ENCODE measurements around the gene DHX57.
A peak's percentile ranks its signal among the peaks of the same experiment; 100 is the strongest.

The DHX57 gene

GRCh38 chr2:38875576-38876367, at the start of gene DHX57, which contains the start of gene MORN2:
Gene DHX57 (minus strand): TSS chr2:38875934. CDS start chr2:38868405, 7,529 bp downstream.
Gene MORN2 (plus strand): TSS chr2:38875976.
- peak; percentile 40 for DNase-seq

DNA sequence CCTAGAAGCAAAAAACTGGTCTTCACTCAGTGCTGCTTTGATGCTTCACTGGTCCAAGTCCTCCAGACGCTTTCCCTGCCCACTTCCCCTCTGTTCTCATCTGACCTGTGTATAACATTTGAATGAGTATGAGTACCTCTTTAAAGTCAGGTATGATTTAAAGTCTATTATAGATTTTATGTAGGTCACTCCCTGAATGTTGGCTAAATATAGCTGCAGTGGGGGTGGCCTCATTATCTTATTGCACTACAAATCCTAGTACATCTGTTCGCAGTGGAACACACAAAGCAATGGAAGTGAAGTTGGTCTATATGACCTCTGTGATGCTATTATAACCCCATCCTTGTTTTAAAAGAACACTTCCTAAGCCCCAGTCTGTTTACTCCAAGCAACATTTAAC, 47.2 kb upstream of the DHX57 start:
- DNase-seq, result no peak

DNA sequence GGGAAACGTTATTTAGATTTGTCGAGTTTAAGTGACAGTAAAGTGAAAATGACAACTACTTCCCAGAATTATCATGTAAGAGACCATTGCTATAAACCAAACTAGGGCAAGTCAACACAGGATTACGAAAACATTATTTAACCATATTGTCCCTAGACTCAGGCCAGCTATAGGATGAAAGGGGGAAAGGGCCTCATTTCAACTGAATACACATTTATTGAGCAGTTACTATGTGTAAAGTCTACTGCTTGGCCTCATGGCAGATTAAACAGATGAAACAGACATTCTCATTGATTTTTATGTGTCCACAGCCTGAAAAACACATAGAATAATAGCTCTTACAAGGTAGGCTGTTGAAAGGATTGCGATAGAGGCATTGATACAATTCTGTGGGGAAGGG, 46.7 kb upstream of the DHX57 start:
- no peak for DNase-seq

DNA sequence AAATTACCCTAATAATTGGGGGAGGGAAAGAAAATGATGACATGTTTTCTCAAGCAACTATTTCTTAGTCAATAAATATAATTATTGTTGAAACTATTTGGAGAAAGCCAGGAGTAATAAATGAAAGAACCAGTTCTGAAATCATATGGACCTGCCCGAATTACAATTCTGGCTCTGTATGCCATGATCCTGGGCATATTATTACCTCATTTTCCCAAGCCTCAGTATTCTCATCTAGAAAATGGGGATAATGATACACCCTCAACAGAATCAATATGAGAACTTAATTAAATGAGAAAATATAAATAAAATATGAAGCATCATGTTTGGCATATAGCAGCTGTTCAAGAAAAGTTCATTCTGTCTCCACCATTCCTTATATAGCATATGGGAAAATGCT, 36.9 kb upstream of the DHX57 start:
- DNase-seq, result no peak

DNA sequence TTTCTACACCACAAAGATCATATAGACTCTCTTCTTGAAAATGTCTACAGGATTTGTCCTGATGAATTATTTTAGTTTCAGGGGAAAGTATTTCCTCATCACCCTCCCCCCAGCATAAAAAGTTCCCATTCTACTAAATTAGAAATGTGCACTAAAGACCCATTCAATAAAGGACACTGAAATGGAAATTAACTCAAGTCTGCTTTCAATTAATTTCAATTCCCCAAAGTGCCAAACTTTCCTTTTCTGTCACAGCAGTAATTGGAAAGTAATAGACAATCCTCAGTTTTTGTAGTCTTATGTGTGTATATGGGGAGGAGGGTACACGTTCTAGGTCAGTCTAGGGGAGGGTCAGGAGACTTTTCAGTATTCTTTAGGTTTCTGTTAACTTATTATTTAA, 35.5 kb upstream of the DHX57 start:
- no peak for DNase-seq

GRCh38 chr2:38909872-38910271, 34.1 kb upstream of the DHX57 start:
- DNase-seq, result no peak

DNA sequence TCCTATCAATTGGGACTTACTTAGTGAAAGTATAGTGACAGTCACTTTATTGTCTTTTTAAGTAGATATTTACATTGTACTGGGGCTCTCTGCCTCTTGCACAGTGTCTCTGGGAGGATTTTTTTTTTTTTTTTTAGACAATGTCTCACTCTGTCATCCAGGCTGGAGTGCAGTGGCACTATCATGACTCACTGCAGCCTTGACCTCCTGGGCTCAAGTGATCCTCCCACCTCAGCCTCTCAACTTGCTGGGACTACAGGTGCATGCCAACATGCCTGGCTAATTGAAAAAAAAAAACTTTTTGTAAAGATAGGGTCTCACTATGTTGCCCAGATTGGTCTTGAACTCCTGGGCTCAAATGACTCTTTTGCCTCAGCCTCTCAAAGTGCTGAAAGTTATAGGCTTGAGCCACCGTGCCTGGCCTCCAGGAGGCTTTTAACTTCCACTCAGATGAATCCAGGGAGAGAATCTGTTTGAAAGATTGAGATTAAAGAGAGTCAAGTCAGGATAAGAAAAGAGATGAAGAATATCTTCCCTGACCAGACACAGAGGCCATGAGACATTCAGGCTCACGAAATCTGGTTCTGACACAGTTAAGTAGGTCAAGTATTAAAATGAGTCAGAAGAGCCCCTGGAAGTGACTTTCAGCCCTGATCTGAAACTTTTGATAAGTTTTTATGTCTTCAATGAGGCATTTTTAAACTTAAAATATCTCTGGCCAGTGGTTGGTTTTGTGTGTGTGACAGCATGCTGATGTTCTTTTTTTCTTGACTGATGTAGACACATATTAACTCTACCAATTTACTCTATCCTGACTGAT, 32.2 kb upstream of the DHX57 start:
- no peak for DNase-seq

- no peak for DNase-seq
These were observed 31.5 kb upstream of the DHX57 start for GRCh38 chr2:38907242-38907641.

DNA sequence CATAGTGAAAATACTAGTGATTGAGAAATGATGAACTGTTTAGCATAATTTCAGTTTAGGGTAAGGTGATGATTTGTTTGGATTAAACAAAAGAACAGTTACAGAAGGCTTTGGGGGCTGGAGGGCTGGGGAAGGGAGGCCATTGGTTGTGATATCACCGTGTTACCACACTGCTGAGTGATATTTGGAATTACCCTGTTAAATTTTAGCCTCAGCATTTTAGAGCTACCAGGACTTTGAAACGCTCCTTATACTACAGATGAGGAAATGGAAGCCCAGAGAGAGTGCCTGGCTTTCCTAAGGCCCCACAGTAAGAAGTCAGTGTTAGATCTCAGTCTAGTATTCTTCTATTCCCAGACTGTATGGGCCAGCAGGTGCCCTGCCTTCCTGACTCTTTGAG, 29.5 kb upstream of the DHX57 start:
- DNase-seq, result no peak

- DNase-seq, result no peak
These were observed 25.0 kb upstream of the DHX57 start for GRCh38 chr2:38900726-38901125.

- DNase-seq, result no peak
These were observed 22.5 kb upstream of the DHX57 start for GRCh38 chr2:38898256-38898655.

- no peak for DNase-seq
These were observed 17.1 kb upstream of the DHX57 start for GRCh38 chr2:38892819-38893218.

DNA sequence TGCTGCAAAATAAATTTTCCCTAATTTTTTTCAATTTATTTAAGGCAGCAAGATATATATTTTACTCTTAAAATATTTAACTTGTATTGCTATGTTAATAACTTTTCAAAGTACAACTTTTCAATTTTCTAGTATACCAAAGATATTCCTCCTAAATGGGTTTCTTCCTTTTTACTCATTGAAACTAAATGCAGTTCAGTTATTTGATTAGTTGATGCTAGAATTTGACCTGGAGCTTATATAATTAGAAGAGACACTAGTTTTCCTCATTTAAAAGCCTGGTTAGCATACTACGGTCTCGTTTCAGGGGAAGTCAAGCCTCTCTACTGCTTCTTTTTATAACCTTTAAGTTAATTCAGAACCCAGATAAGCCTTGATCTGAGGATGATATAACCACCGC, 13.8 kb upstream of the DHX57 start, which contains the start of gene ARHGEF33:
TSS of gene ARHGEF33 (plus strand) at position 301 of the 400 bp plus-strand sequence. CDS start 29,573 bp downstream, outside the sequence.
- no peak for DNase-seq

DNA sequence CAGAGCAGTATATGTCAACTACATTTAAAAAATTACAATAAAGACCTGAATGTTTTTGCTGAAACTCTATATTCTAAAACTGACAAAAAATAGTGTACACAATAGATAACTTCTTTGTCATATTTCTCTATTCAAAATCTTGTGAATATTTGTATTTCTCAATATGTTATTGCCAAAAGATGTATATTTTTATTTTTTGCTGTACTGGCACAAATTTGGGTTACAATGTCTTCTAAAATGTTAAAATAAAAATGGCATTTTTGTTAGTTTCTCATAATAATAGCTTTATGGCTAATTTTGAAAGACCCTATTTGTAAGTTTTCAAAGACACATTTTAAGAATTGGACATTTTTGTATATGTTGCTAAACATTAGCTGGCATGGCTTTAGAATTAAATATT, 13.3 kb upstream of the DHX57 start:
- no peak for DNase-seq

GRCh38 chr2:38887902-38888554, 12.3 kb upstream of the DHX57 start:
- no peak for DNase-seq

DNA sequence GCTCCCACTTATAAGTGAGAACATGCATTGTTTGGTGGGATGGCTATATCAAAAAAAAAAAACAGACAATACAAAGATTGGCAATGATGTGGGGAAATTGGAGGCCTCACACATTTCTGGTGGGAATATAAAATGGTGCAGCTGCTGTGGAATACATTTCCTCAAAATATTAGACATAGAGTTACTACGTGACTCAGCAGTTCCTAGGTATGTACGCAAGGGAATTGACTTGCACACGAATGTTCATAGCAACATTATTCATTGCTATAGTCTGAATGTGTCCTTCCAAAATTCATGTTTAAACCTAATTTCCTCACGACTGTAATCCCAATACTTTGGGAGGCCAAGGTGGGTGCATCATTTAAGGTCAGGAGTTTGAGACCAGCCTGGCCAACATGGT, 11.6 kb upstream of the DHX57 start:
- no peak for DNase-seq

DNA sequence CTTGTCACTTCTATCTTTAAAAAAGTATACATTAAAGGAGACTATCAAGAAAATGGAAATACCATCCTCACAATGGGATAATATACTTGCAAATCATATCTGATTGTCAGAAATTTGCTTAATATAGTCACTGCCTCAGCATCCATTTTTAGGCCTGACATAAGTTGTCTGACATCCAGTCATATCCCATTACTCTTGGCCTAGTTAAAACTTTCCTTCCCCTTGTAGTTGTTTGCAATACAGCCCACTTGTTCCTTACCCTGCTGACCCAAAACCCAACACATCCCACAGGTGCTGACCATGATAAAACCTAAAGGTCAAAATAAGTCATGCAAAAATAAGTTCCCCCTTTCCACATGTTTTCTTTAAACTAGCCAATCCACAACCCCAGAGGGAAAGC, 10.3 kb upstream of the DHX57 start:
- no peak for DNase-seq

- no peak for DNase-seq
These were observed 673 bp upstream of the DHX57 start for GRCh38 chr2:38876407-38876806.

DNA sequence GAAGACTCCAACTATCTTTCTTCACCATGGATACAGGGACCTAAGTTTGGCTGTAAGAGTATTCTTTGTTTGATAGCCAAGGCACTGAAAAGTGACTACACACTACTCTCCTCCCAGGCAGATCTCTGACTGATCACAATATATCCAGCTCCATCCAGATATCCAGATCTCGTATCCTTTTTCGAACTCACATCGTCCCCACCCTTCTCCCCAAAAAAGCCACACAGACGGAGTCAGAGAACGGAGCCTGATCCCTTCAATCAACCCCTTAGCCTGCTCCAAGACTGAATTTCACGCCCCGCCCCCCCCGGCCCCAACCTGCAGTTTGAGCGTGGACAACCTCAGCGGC, 533 bp downstream of the DHX57 start:
- no peak for DNase-seq

GRCh38 chr2:38873763-38874162, 2.0 kb downstream of the DHX57 start:
- no peak for DNase-seq

- DNase-seq, result no peak
These were observed 4.3 kb downstream of the DHX57 start for GRCh38 chr2:38871432-38871831.

DNA sequence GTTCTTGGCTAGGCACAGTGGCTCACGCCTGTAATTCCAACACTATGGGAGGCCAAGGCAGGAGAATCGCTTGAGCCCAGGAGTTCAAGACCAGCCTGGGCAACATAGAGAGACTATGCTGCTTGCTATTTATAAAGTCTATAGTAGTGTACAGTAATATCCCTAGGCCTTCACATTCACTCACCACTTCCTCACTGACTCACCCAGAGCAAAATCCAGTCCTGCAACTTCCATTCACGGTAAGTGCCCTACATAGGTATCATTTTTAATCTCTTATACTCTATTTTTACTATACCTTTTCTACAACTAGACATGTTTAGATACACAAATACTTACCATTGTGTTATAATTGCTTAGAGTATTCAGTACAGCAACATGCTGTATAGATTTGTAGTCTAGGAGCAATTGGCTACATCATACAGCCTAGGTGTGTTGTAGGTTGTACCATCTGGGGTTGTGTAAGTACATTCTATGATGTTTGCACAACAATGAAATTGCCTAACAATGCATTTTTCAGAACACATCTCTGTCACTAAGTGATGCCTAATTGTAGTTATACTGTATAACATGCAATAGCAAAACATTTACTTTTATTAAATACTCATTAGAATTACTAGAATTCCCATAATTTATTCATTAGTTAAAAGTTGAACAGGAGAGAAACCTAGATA, 8.8 kb downstream of the DHX57 start:
- no peak for DNase-seq

DNA sequence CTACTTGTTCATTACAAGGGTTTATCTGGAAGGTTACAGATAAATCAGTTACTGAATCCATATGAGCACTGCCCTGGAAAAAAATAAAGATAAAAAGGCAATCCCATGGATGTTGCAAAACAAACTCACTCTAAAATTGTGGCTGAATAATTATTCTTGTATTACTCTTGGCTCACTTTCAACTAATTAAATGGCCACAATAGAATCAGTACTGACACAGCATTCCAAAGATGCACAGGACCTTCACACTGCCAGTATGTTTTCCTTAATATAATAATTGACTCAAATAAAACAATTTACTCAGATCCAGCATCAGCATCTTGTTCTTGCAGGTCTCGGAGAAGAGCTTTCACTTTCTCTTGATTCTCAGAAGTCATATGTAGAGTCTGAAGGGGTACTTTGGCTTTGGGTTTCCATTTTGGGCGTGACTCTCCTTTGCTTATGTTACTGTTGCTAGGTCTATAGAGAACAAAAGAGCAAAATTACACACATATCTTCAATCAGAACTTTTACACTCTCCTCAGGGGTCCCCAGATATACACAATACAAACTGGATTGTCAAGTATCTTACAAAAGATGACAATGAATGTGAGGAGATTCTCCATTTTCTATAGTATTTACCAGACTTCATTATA, 12.6 kb downstream of the DHX57 start:
- no peak for DNase-seq
